Suprapubic skin (tissue), 4 donors: ENCODE results near the gene INSL3. TPM values are rescaled to one million over a fixed set of nuclear protein-coding genes. Genes with fewer than 3 reads are reported as not detected.
"Not testable (repeated sequence)": the region's sequence is repeated elsewhere in the genome, so short reads cannot be mapped to it uniquely, and the experiment has no call there.

ENCODE experiments used
- DNase-seq, 2 donors: peaks; one replicate each; pipeline ENCODE4 v3.0.0-alpha.2; 2019; ENCODE audit warnings: low spot score in 2 of 2
- H3K27ac ChIP-seq: fragments of 200-600 bp; sonication (generic); one replicate; pipeline ENCODE4 v1.5.1; 2019
- H3K27me3 ChIP-seq: fragments of 200-600 bp; sonication (generic); one replicate; pipeline ENCODE4 v1.5.1; 2019
- H3K36me3 ChIP-seq: fragments of 200-600 bp; sonication (generic); one replicate; pipeline ENCODE4 v1.5.1; 2019
- H3K4me1 ChIP-seq: fragments of 200-600 bp; sonication (generic); one replicate; pipeline ENCODE4 v1.5.1; 2019
- H3K4me3 ChIP-seq: fragments of 200-600 bp; sonication (generic); one replicate; pipeline ENCODE4 v1.5.1; 2019; ENCODE audit warnings: mild to moderate bottlenecking
- H3K9me3 ChIP-seq: fragments of 200-600 bp; sonication (generic); one replicate; pipeline ENCODE4 v1.5.1; 2019
- CTCF ChIP-seq, 2 donors: fragments of 200-600 bp in 1 of 2; fragments of 450-650 bp in 1 of 2; sonication (generic) in 1 of 2; IDR thresholded peaks; one replicate each; pipeline ENCODE4 v1.5.1; 2016 to 2019; ENCODE audit warnings: antibody characterized with exemption in 2 of 2, mild to moderate bottlenecking in 1 of 2, moderate library complexity in 1 of 2
- EP300 ChIP-seq: sonication (generic); formaldehyde crosslinking; IDR thresholded peaks from one replicate; pipeline ENCODE4 v1.6.1; 2017; ENCODE audit warnings: antibody characterized with exemption
- POLR2A ChIP-seq, 2 donors: fragments of 450-650 bp; IDR thresholded peaks; one replicate each; pipeline ENCODE4 v1.6.1; 2017; ENCODE audit warnings: antibody characterized with exemption in 2 of 2, mild to moderate bottlenecking in 2 of 2, moderate library complexity in 2 of 2
- POLR2AphosphoS5 ChIP-seq, 3 donors: sonication (generic); formaldehyde crosslinking; IDR thresholded peaks; one replicate each; pipeline ENCODE4 v1.6.1; 2017; ENCODE audit warnings: antibody characterized with exemption in 3 of 3
- WGBS: methylation state at CpG from one replicate; pipeline ENCODE4 v1.1.5; 2018; 5-methylcytosine and 5-hydroxymethylcytosine counted together
- total RNA-seq, 4 donors: library from RNA; depleted of rRNA; stranded (reverse); fragments of >200 nt; gene quantifications; one replicate each; pipeline ENCODE4 v1.1.0, GENCODE V29; 2016

Gene INSL3
- total RNA-seq, 4 donors from 2014 or later = not detected

GRCh38 chr19:17806945-17807344, 14.4 kb downstream of the INSL3 start:
- 75% methylated on average over 3 of the region's 3 CpGs for WGBS
- Histone ChIP-seq H3K27me3 (peaks cover 25% of the 10 kb centered on the region), H3K4me3 (no peak overlapping the region), H3K27ac (no peak overlapping the region), H3K36me3 (no peaks in the 10 kb centered on the region), H3K9me3 (no peaks in the 10 kb centered on the region), H3K4me1 (no peaks in the 10 kb centered on the region)
- TF ChIP-seq CTCF (IDR thresholded peaks at IDR 0.05) (no peak), POLR2AphosphoS5 (IDR thresholded peaks at IDR 0.05) (no peak), EP300 (no peak), POLR2A (IDR thresholded peaks at IDR 0.05) (no peak)
- no peak for DNase-seq

- H3K4me1 ChIP-seq = no peaks in the 10 kb centered on the region
- H3K4me3 ChIP-seq = no peak overlapping the region
- no peak for DNase-seq
- H3K27ac ChIP-seq = no peak overlapping the region
- WGBS = 96% methylated on average over 4 of the region's 4 CpGs
- no peaks in the 10 kb centered on the region for H3K36me3 ChIP-seq
- no peaks in the 10 kb centered on the region for H3K9me3 ChIP-seq
- H3K27me3 ChIP-seq = peaks cover 32% of the 10 kb centered on the region
- TF ChIP-seq CTCF (IDR thresholded peaks at IDR 0.05) (no peak), POLR2AphosphoS5 (IDR thresholded peaks at IDR 0.05) (no peak), POLR2A (IDR thresholded peaks at IDR 0.05) (no peak), EP300 (no peak)
Measured at GRCh38 chr19:17805427-17805826, 15.9 kb downstream of the INSL3 start.

GRCh38 chr19:17803264-17803896, 17.9 kb downstream of the INSL3 start:
- peaks cover 29% of the 10 kb centered on the region for H3K27me3 ChIP-seq
- WGBS = 49% methylated on average over 14 of the region's 14 CpGs

GRCh38 chr19:17802137-17802858, 19.0 kb downstream of the INSL3 start:
- Histone ChIP-seq H3K4me1 (peaks cover 4% of the 10 kb centered on the region), H3K36me3 (no peaks in the 10 kb centered on the region), H3K27ac (no peak overlapping the region), H3K27me3 (peaks cover 33% of the 10 kb centered on the region), H3K4me3 (no peak overlapping the region), H3K9me3 (no peaks in the 10 kb centered on the region)
- no peak for TF ChIP-seq POLR2AphosphoS5 (IDR thresholded peaks at IDR 0.05)
- TF ChIP-seq CTCF (IDR thresholded peaks at IDR 0.05) = no peak
- TF ChIP-seq EP300 = no peak
- TF ChIP-seq POLR2A (IDR thresholded peaks at IDR 0.05) = no peak
- no peak for DNase-seq
- 57% methylated on average over 12 of the region's 12 CpGs for WGBS

More at GRCh38 chr19:17803264-17803896, 17.9 kb downstream of the INSL3 start:
- TF ChIP-seq POLR2AphosphoS5 (IDR thresholded peaks at IDR 0.05) (no peak), EP300 (no peak), CTCF (IDR thresholded peaks at IDR 0.05) (no peak), POLR2A (IDR thresholded peaks at IDR 0.05) (no peak)
- Histone ChIP-seq H3K4me3 (no peak overlapping the region), H3K4me1 (no peaks in the 10 kb centered on the region), H3K27ac (no peak overlapping the region), H3K36me3 (no peaks in the 10 kb centered on the region), H3K9me3 (no peaks in the 10 kb centered on the region)
- no peak for DNase-seq

GRCh38 chr19:17798599-17798998, 22.7 kb downstream of the INSL3 start:
- not testable (repeated sequence) for H3K36me3 ChIP-seq, H3K4me3 ChIP-seq, DNase-seq, H3K27ac ChIP-seq, H3K9me3 ChIP-seq
- 84% methylated on average over 3 of the region's 3 CpGs for WGBS
- peaks cover 18% of the 10 kb centered on the region for H3K4me1 ChIP-seq
- H3K27me3 ChIP-seq = peaks cover 60% of the 10 kb centered on the region
